HG03280 (cell line): ENCODE data around the gene MT1H.

Experiments
- ATAC-seq: cut with Tn5 transposase; IDR thresholded peaks from one replicate; pipeline ENCODE4 v1.9.1; 2021; ENCODE audit warnings: mild to moderate bottlenecking, moderate library complexity; ENCODE audit not compliant: unreplicated experiment

Gene MT1H

DNA sequence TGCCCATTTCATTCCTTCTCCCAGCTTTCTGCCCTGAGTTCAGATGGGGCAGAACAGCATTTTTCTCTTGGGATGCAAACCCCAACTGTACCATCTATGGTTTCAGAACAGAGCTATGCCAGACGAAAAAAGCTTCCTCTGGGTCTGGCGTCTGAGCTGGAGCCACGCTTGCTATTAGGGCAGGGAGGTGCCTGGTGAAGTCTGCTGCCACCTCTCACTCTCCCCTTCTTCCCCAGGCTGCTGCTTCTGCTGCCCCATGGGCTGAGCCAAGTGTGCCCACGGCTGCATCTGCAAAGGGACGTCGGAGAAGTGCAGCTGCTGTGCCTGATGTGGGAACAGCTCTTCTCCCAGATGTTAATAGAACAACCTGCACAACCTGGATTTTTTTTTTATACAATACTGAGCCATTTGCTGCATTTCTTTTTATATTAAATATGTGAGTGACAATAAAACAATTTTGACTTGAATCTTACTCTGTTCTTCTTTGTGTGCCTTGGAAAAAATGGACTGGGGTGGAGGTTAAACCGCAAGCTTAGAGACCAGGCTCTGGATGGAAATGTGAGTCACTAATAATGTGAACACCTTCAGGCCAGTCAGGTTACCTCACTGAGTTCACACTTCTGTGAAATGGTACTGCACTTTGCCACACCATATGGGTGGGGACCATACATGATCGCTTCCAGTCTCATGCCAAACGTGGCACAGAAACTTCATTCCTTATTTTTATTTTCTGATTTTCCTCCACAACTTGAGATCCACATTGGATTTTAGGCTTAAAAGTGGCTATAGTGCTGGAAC lies 32.8 kb upstream of the MT1H start:
- no peak for ATAC-seq

DNA sequence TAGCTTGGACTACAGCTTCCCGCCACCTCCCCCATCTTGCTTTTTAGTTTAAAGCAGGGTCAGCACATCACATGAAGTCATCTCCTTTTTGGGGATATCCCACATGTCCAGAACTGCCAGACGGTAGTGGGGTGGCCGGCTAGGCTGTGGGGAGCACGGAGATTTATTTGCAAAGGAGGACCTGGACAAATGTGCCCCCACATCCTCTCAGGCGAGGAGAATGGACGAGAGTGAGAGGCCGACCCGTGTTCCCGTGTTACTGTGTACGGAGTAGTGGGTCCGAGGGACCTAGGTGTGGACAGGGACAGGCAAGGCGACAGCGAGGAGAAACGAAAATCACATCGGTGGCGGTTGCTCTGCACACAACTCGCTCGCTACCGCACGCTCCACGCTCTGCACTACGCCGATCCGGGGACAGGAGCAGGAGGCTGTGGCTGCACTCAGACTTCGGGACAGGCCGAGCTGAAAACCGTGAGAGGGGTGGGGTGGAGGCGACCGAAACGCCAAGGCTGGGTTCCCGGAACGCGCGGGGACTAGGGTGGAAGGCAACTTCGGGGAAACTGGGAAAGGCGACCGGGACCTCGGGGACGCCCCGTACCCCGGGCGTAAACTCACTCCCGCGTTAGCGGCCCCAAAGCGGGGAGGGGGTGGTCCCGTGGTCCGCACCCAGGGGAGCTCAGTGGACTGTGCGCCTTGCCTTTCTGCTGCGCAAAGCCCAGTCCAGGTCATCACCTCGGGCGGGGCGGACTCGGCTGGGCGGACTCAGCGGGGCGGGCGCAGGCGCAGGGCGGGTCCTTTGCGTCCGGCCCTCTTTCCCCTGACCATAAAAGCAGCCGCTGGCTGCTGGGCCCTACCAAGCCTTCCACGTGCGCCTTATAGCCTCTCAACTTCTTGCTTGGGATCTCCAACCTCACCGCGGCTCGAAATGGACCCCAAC lies 31.5 kb upstream of the MT1H start, which contains the start of gene MT1A:
MT1A (plus strand) TSS at position 853 of the 937 bp plus-strand sequence; CDS start at position 926, 73 bp downstream.
- ATAC-seq: no peak

DNA sequence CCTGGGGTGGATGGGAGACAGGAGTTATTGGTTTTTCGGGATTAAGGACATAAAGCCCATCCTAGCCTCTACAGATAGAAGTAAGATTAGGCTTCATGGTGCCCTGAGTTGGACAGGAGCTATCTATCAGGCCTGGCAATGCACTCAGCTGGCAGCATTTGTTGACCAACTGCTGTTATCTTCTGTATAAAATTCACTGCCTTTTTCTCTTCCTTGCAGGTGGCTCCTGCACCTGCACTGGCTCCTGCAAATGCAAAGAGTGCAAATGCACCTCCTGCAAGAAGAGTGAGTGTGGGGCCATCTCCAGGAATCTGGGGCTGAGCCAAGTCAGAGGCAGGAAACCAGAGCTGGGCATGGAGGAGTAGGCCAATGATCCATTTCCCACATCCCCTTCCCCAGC lies 30.6 kb upstream of the MT1H start:
- no peak for ATAC-seq

DNA sequence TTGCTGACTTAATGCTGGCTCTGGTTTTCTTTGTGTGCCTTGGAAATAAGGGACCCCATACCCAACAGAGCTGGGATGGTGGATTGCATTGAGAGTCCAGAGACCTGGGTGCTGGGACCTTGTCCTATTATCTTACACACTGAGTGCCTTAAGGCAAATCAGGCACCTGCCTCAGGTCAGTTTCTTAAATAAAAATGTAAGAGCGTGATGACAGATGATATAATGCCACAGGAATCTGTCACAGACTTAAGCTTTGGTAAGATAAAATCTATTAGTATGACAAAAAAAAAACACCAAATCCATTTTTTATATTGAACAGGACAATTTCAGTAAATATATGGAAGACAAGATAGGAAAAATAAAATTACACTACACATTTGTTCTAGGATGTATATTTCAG lies 29.5 kb upstream of the MT1H start:
- ATAC-seq: no peak

DNA sequence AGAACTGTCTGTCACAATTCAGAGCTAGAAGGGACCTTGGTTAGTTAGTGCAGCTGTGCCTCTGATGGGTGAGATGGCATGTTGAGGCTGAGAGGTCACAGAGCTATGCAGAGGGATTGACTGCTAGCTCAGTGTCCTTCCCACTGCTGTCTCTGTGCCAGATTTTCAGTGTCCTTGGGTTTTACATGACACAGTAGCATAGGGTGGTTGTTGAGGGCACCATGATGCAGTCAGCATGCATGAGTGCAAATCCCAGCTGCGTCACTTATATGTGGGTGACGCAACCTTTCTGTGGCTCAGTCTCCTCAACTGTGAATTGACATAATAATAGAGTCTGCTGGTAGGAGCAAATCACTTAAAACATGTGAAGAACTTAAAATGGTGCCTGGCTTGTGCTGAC lies 28.4 kb upstream of the MT1H start:
- no peak for ATAC-seq

DNA sequence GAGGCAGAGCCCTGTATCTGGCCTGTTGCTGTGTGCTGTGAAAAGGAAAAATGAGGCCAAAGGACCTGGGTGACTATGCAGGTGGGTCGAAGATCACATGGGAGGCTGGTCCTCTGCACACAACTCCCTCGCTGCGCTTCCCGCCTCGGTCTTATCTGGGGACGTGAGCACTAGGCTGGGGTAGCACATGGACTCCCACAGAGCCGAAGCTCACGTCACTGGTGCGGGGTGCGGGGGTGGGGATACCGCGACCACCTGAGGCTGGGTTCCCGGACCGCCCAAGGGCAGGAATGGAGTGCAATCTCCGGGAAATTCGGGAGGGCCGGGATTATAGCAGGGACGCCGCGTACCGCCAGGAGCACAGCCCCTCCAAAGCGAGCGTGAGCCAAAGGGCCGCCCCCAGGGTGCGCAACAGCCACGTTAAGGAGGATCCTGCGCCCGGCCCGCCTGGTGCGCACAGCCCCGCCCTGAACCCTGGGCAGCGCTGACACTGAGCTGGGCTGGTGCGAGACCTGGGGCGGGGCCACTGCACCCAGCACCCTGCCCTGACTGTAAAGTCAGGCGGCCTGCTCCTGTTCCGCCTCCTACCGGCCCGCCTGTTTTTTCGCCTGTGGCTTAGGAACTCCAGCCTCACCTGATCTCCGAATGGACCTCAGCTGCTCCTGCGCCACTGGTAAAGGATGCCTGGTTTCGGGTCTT lies 26.4 kb upstream of the MT1H start:
- no peak for ATAC-seq

DNA sequence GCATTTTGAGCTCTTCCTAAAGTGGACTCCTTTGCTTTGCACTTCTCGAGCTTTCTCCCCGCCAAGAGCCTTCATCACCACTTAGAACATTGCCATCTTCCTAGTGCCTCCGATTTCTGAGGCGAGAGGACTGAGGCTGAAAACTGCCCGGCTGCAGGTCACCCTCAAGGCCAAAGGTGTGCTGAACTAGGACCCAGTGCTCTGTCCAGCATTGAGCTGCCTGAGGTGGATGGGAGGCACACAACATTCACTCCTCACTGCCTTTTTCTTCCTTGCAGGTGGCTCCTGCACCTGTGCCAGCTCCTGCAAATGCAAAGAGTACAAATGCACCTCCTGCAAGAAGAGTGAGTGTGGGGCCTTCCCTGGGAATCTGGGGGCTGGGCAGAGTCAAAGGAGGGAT lies 25.8 kb upstream of the MT1H start:
- no peak for ATAC-seq

DNA sequence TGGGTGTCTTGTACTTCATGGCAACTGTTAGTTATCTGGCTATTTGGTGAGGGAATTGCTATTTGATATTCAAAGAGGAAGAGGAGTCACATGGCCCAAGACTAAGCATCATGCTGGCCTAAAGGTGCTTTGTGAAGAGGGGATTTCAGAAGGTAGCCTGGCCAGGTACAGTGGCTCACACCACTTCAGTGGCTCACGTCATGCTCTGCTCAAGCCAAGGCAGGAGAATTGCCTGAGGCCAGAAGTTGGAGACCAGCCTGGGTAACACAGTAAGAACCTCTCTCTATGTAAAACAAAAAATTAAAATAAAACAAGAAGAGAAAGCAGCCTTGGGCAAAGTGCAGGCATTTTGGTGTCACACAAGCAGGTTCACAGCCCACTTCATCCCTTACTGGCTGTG lies 24.3 kb upstream of the MT1H start:
- no peak for ATAC-seq

DNA sequence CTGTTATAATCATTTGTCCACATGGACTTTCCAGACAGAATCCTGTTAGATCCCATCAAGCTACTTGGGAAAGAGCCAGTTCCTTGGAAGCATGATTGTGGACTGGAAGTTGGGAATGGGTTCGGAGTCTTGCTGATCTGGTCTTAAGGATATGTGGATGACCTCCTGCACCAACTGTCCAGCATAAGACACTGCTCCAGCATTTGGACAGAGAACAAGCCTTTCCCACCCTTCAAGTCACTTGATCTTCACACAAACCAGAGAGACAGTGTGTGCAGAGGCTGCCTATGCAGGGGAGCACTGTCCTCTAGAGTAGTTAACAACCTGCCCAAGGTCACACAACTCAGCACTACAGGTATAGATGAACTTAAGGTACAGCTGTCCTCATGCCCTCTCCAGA lies 23.8 kb upstream of the MT1H start:
- ATAC-seq: no peak

DNA sequence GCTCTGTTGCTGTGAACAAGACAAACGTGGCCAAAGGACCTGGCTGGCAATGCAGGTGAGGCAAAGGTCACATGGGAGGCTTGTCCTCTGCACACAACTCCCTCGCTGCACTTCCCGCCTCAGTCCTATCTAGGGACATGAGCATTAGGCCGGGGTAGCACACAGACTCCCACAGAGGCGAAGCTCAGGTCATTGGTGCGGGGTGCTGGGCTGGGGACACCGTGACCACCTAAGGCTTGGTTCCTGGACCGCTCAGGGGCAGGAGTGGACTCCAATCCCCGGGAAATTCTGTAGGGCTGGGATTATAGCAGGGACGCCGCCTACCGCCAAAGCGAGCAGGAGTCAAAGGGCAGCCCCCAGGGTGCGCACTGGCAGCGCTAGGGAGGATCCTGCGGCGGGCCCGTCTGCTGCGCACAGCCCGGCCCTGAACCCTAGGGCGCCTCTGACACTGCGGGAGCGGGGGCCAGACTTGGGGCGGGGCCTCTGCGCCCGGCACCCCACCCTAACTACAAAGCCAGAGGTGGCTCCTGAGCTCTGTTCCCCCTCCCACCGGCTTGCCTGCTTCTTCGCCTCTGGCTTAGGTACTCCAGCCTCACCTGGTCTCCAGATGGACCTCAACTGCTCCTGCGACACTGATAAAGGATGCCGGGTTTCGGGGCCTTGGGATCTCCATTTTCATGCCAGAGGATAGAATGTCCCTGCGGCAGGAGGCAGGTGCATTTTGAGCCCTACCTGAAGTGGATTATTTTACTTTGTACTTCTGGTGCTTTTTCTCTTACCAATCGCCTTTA lies 21.8 kb upstream of the MT1H start:
- ATAC-seq: no peak

DNA sequence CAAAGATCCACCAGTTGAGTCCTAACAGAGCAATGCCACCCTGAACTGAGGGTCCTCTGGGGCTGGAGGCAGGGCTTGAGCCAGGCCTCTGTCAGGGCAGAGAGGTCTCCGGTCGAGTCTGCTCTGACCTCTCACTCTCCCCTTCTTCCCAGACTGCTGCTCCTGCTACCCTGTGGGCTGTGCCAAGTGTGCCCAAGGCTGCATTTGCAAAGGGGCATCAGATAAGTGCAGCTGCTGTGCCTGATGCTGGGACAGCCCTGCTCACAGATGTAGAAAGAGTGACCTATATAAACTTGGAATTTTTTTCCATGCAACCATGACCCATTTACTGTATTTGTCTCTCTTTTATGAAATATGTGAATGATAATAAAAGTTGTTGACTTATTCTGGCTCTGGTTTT lies 20.3 kb upstream of the MT1H start:
- no peak for ATAC-seq

DNA sequence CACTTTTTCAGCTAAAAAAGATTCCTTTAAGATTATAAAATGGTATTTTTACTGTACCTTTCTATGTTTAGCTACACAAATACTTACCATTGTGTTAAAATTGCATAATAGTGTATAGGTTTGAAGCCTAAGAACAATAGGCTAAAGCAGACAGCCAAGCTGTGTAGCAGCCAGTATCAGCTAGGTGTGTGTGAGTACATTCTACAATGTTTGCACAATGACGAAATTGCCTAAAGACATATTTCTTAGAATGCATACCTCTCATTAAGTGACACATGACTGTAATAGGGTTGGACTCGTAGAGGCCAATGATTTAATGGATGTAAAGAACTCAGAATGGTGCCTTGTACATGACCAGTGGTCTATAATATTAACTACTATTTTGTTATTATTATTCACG lies 19.8 kb upstream of the MT1H start:
- ATAC-seq: no peak

DNA sequence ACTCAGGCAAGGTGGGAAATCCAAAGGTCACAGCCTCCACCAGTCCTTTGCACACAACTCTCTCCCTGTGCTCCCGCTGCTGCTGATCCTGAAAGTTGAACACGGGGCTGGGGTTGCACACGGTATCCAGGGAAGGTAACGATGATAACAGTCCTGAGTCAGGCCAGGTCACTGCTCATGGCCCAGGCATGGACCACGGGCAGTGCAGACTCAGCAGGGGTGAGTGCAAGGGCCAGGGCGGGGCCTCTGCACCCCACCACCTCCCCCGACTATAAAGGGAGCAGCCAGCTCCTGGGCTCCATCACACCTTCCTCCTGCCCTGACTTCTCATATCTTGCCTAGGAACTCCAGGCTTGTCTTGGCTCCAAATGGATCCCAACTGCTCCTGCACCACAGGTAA lies 18.0 kb upstream of the MT1H start, which contains the start of gene MT1B:
MT1B (plus strand) TSS at position 301 of the 400 bp plus-strand sequence; CDS start at position 369, 68 bp downstream.
- ATAC-seq: no peak

DNA sequence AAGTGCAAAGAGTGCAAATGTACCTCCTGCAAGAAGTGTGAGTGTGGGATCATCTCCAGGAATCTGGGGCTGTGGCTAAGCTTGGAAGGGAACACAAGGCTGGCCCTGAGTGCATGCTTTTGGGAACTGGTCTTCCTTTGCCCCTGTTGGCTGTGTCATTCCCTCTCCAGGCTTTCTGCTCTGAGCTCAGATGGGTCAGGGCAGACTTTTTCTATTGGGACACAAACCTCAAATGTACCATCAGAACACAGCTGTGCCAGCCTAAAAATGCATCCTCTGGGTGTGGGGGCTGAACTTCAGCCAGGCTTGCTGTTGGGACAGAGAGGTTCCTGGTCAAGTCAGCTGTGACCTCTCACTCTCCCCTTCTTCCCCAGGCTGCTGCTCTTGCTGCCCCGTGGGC lies 17.0 kb upstream of the MT1H start:
- no peak for ATAC-seq

DNA sequence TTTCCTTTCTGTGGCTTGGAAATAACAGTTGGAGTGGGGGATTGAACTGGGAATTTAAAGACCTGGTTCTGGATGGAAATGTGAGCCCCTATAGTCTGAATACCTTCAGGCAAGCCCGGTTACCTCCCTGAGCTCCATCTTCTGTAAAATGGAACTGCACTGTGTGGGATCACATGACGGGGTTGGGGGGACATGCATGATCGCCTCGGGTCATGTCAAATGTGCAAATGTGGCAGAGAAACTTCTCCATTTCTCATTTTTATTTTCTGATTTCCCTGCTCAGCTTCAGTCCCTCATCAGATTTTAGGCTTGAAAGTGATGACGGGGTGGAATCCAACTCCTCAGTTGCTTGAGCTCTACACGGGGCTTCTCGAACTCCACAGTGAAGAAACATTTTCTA lies 16.4 kb upstream of the MT1H start:
- no peak for ATAC-seq

DNA sequence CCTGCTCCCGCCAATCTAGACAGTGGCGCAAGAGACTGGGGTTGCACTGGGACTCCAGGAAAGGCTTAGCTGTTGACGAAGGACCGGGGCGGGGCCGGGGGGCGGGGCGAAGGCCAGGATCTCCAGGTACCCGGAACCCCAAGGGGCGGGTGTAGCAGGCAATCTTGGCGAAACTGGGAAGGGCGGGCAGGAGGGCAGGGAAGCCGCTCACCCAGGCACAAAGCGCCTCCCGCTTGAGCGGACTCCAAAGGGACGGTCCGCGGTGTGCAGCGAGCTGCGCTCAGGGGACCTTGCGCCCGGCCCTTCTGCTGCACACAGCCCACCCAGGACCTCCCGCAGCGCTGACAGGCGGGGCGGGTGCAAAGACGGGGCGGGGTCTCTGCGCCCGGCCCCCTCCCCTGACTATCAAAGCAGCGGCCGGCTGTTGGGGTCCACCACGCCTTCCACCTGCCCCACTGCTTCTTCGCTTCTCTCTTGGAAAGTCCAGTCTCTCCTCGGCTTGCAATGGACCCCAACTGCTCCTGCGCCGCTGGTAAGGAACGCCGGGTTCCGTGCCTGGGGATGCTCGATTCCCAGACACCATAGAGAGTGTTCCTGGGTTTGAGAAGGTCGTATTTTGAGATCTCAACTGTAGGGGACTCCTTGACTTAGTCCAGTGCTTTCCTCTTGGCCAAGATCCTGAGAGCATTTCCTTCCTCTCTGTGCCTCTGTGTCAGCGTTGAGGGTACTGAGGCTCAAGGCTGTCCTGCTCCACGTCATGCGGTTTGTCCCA lies 11.9 kb upstream of the MT1H start, which contains the start of gene MT1F:
MT1F (plus strand) TSS at position 405 of the 772 bp plus-strand sequence; CDS start at position 505, 100 bp downstream.
- ATAC-seq: no peak

DNA sequence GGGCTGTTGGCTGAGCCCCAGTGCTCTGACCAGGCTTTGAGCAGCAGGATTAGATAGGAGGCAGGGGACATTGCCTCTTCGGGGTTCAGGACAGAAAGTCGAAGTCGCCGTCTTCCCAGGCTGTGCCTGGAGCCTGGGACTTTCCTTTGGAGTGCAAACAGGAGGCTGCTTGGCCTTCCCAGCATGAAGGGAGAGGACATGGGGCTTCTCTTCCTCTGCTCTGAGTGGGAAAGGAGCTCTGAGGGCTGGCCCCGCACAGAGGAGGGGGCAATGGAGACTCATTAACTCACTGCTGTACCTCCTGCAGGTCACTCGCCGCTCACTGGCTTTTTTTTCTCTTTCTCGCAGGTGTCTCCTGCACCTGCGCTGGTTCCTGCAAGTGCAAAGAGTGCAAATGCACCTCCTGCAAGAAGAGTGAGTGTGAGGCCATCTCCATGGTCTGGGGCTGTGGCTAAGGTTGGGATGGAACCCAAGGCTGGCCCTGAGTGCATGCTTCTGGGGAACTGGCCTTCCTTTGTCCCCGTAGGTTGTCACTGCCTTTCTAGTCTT lies 11.2 kb upstream of the MT1H start:
- ATAC-seq: no peak

DNA sequence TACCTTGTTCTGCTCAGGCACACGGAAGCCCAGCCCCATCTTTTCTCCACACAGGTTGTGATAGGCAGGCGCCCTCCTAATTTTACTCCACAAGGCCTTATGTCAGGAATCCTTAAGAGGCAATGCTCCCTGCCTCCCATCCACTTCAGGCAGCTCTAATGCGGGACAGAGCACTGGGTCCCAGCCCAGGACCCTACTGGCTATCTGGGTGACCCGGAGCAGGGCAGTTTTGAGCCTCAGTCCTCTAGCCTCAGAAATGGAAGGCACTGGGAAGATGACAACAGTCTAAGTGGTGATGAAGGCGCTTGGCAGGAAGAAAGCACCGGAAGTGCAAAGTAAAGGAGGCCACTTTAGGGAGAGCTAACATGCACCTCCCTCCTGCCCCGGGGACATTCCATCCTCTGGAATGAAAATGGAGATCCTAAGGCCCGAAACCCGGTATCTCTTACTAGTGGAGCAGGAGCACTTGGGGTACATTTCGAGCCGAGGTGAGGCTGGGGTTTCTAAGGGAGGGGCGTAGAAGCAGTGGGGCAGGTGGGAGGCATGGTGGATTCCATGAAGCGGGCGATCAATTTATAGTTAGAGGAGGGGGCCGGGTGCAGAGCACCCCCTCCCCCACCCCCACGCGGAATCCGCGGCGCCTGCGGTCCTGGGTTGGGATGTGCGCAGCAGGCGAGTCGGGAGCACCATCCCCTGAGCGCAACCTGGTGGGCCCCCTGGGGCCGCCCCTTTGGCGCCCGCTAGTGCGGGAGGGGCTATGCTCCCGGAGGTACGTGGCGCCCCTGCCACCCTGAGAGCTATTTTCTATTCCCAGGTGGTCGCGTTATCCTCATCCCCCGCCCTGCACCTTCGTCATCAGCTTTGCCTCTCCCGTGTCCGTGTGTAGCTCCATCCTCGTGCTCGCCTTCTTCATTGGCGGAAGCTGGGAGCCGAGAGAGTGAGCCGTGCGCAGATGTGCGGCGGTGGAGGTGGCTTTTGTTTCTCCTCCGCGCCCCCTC lies 7.0 kb upstream of the MT1H start:
- no peak for ATAC-seq
